SU-DHL-6 (cell line): Measurements from ENCODE around the gene COG5.

Source experiments
- H2AFZ ChIP-seq: fragments of 200-600 bp; sonication (generic); 2 replicates; pipeline ENCODE4 v1.6.1; 2014; ENCODE audit warnings: low read depth, mild to moderate bottlenecking, moderate library complexity, mixed read lengths, antibody characterized with exemption, low read length; ENCODE audit not compliant: severe bottlenecking
- H3F3A ChIP-seq: fragments of 200-600 bp; shearing (Covaris generic); 2 replicates; pipeline ENCODE4 v1.6.0; 2016; ENCODE audit warnings: antibody characterized with exemption, mild to moderate bottlenecking; ENCODE audit not compliant: insufficient read depth
- H3K27ac ChIP-seq: fragments of 200-600 bp; sonication (generic); 2 replicates; pipeline ENCODE4 v1.5.1; 2016; ENCODE audit warnings: low read depth, mild to moderate bottlenecking, low read length, moderate library complexity, mixed read lengths
- H3K27me3 ChIP-seq: fragments of 200-600 bp; sonication (generic), shearing (Covaris generic); 2 replicates; pipeline ENCODE4 v1.6.0; 2014; ENCODE audit warnings: mild to moderate bottlenecking, low read length
- H3K36me3 ChIP-seq: fragments of 200-600 bp; sonication (generic); 2 replicates; pipeline ENCODE4 v1.6.1; 2014; ENCODE audit warnings: mild to moderate bottlenecking, low read length, mixed read lengths
- H3K4me2 ChIP-seq: fragments of 300-600, 200-600 bp; shearing (Covaris generic), sonication (generic); 2 replicates; pipeline ENCODE4 v1.6.0; 2014; ENCODE audit warnings: low read length, low read depth, mild to moderate bottlenecking; ENCODE audit not compliant: poor library complexity, severe bottlenecking
- H3K4me3 ChIP-seq: fragments of 200-600 bp; sonication (generic); 2 replicates; pipeline ENCODE4 v1.5.1; 2014; ENCODE audit warnings: antibody characterized with exemption, low read length, mild to moderate bottlenecking, mixed read lengths; ENCODE audit not compliant: insufficient read depth, poor library complexity, severe bottlenecking
- H3K79me2 ChIP-seq: fragments of 200-600 bp; sonication (generic); 2 replicates; pipeline ENCODE4 v1.6.1; 2014; ENCODE audit warnings: mild to moderate bottlenecking, low read length, moderate library complexity; ENCODE audit not compliant: insufficient read depth
- H3K9ac ChIP-seq: fragments of 200-600 bp; sonication (generic); 2 replicates; pipeline ENCODE4 v1.7.0; 2014; ENCODE audit warnings: mild to moderate bottlenecking, low read length
- H3K9me2 ChIP-seq: fragments of 200-600 bp; sonication (generic); replicated peaks from 2 replicates; pipeline ENCODE4 v1.6.1; 2014; ENCODE audit warnings: low read length; ENCODE audit not compliant: insufficient read depth
- H3K9me3 ChIP-seq: fragments of 200-600 bp; sonication (generic); 2 replicates; pipeline ENCODE4 v1.6.1; 2014; ENCODE audit warnings: low read length, mixed read lengths; ENCODE audit not compliant: insufficient read depth
- H4K20me1 ChIP-seq: fragments of 200-600 bp; sonication (generic); 2 replicates; pipeline ENCODE4 v1.6.1; 2014; ENCODE audit warnings: low read depth, mild to moderate bottlenecking, antibody characterized with exemption, low read length, moderate library complexity, mixed read lengths
- CTCF ChIP-seq: fragments of 200-600 bp; sonication (generic); IDR thresholded peaks from one replicate; pipeline ENCODE4 v1.5.1; 2017; ENCODE audit warnings: antibody characterized with exemption, mild to moderate bottlenecking, low read length, moderate library complexity; ENCODE audit not compliant: insufficient read depth, poor library complexity, severe bottlenecking
- EZH2phosphoT487 ChIP-seq: fragments of 200-600 bp; sonication (generic), shearing (Covaris generic); conservative IDR thresholded peaks from 2 replicates; pipeline ENCODE4 v1.6.1; 2018; ENCODE audit warnings: mild to moderate bottlenecking, antibody characterized with exemption, low read length, moderate library complexity, mixed read lengths

COG5 gene

GRCh38 chr7:107502154-107502553 lies 61.6 kb downstream of the COG5 start:
- Histone ChIP-seq H3F3A (peaks cover 6% of the 10 kb centered on the region; the same call in 1 of the 2 replicates), H3K79me2 (no peaks in the 10 kb centered on the region), H3K9ac (no peak overlapping the region), H2AFZ (no peak overlapping the region), H3K9me3 (no peaks in the 10 kb centered on the region), H3K27me3 (no peaks in the 10 kb centered on the region), H3K4me3 (no peak overlapping the region), H3K4me2 (no peak overlapping the region), H3K27ac (no peak overlapping the region), H3K36me3 (no peaks in the 10 kb centered on the region), H4K20me1 (no peaks in the 10 kb centered on the region), H3K9me2 (no peaks in the 10 kb centered on the region)
- TF ChIP-seq EZH2phosphoT487, result no peak
- TF ChIP-seq CTCF, result no peak

GRCh38 chr7:107501593-107501992 lies 62.1 kb downstream of the COG5 start:
- no peak overlapping the region for H3K27ac ChIP-seq
- H3K4me3 ChIP-seq, result no peak overlapping the region
- no peak overlapping the region for H2AFZ ChIP-seq
- H3K79me2 ChIP-seq, result no peaks in the 10 kb centered on the region
- no peak overlapping the region for H3K9ac ChIP-seq
- no peaks in the 10 kb centered on the region for H3K9me2 ChIP-seq
- no peaks in the 10 kb centered on the region for H4K20me1 ChIP-seq
- H3K27me3 ChIP-seq, result no peaks in the 10 kb centered on the region
- TF ChIP-seq CTCF (peak; percentile 76), EZH2phosphoT487 (no peak)
- no peaks in the 10 kb centered on the region for H3K36me3 ChIP-seq
- no peak overlapping the region for H3K4me2 ChIP-seq
- peaks cover 6% of the 10 kb centered on the region; the same call in 1 of the 2 replicates for H3F3A ChIP-seq
- H3K9me3 ChIP-seq, result no peaks in the 10 kb centered on the region

GRCh38 chr7:107499731-107500130 lies 64.0 kb downstream of the COG5 start:
- Histone ChIP-seq H3K9me3 (no peaks in the 10 kb centered on the region), H2AFZ (no peak overlapping the region), H3K4me2 (no peak overlapping the region), H3F3A (peaks cover 6% of the 10 kb centered on the region; the same call in 1 of the 2 replicates), H3K4me3 (no peak overlapping the region), H3K9ac (no peak overlapping the region), H3K9me2 (no peaks in the 10 kb centered on the region), H3K27me3 (no peaks in the 10 kb centered on the region), H4K20me1 (no peaks in the 10 kb centered on the region), H3K36me3 (no peaks in the 10 kb centered on the region), H3K27ac (no peak overlapping the region), H3K79me2 (no peaks in the 10 kb centered on the region)
- TF ChIP-seq CTCF, result no peak
- TF ChIP-seq EZH2phosphoT487, result no peak
